Measurements from ENCODE around the gene ADGRG6.

DNA sequence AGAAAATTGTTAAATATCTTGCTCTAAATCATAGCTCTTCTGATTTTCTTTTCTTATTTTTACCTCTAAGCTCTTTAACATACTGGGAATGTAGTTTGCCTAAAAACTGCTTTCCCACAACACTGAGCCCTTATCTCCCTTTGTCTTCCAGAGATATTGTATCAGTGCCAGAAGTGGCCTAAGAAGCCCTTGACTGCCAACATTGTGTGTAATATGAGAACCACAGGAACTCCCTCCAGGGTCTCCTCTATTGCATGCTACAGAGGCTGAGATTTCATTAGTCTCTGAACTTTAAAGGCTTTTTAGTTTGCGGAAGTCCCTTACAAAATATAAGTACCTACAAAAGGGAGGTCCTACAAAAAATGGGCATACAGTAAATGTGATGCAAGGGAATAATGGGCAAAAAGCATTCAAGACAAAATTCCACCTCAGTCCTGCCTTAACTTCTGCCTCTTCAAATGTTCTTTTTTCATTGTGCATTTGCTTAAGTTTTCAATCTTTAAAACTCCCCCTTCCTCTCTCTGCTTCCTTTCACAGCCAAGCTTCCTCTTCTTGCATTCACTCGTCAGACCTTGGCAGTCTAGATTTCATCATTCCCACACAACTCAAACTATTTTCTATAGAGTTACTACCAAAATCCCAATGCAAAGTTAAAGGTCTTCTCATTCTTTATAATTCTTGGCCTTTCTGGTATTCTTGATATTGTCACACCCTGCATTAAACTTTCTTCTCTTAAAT is 76.5 kb downstream of the ADGRG6 start:
- TF ChIP-seq, protein P1, sequence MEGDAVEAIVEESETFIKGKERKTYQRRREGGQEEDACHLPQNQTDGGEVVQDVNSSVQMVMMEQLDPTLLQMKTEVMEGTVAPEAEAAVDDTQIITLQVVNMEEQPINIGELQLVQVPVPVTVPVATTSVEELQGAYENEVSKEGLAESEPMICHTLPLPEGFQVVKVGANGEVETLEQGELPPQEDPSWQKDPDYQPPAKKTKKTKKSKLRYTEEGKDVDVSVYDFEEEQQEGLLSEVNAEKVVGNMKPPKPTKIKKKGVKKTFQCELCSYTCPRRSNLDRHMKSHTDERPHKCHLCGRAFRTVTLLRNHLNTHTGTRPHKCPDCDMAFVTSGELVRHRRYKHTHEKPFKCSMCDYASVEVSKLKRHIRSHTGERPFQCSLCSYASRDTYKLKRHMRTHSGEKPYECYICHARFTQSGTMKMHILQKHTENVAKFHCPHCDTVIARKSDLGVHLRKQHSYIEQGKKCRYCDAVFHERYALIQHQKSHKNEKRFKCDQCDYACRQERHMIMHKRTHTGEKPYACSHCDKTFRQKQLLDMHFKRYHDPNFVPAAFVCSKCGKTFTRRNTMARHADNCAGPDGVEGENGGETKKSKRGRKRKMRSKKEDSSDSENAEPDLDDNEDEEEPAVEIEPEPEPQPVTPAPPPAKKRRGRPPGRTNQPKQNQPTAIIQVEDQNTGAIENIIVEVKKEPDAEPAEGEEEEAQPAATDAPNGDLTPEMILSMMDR (IDR thresholded peaks at IDR 0.05), result no peak
- TF ChIP-seq EZH2 (IDR thresholded peaks at IDR 0.05; ENCODE audit: borderline replicate concordance, insufficient read depth, low read depth, low read length, poor library complexity, severe bottlenecking), result no peak

Measured in B cell (primary cell).